HG02610 (cell line): ENCODE data around the gene ANKDD1B.
A peak's percentile ranks its signal among the peaks of the same experiment; 100 is the strongest.
"Not testable (repeated sequence)": the region's sequence is repeated elsewhere in the genome, so short reads cannot be mapped to it uniquely, and the experiment has no call there.

Source experiments
- ATAC-seq: cut with Tn5 transposase; IDR thresholded peaks from one replicate; pipeline ENCODE4 v1.9.1; 2021; ENCODE audit warnings: mild to moderate bottlenecking, moderate library complexity; ENCODE audit not compliant: unreplicated experiment

ANKDD1B gene

GRCh38 chr5:75695472-75696351, 84.5 kb downstream of the ANKDD1B start:
- not testable (repeated sequence) for ATAC-seq

GRCh38 chr5:75701856-75702255, 90.6 kb downstream of the ANKDD1B start:
- ATAC-seq: no peak

- no peak for ATAC-seq
These were observed 94.8 kb downstream of the ANKDD1B start for GRCh38 chr5:75706016-75706415.

- no peak for ATAC-seq
These were observed 95.5 kb downstream of the ANKDD1B start for GRCh38 chr5:75706775-75707174.

GRCh38 chr5:75707911-75708509, 96.8 kb downstream of the ANKDD1B start:
- ATAC-seq: no peak

GRCh38 chr5:75710637-75711036, 99.4 kb downstream of the ANKDD1B start:
- ATAC-seq: no peak

- no peak for ATAC-seq
These were observed 99.9 kb downstream of the ANKDD1B start for GRCh38 chr5:75711151-75711550.

- no peak for ATAC-seq
These were observed 100.8 kb downstream of the ANKDD1B start for GRCh38 chr5:75712091-75712490.

GRCh38 chr5:75716715-75717081, 105.4 kb downstream of the ANKDD1B start:
- ATAC-seq: peak; percentile 23

GRCh38 chr5:75717082-75717922, 106.0 kb downstream of the ANKDD1B start, which contains the start of gene POC5:
TSS of gene POC5 (minus strand) at chr5:75717437. CDS start at chr5:75712937, 4,500 bp downstream.
- peak; percentile 93 for ATAC-seq

- no peak for ATAC-seq
These were observed 109.6 kb downstream of the ANKDD1B start for GRCh38 chr5:75720882-75721281.
